ENCODE measurements around the gene RUNX2.

The RUNX2 gene

DNA sequence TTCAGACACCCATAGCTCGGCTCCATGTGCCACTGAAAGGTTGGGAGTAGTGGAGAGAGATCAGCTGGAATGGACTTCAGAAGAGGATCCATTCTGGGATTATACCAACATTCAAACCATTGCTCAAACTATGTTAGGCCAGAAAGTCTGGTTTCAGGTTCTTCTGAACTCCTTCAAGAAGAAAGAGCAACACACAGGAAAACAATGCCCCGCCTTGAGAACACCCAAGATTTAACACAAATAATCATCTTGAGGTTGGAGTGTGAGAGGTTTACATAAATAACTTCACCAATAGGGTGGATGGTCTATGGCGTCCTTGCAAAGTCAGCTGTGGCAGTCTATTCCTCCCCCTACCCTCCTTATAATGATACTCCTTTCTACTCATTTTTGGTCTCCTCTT, 261.2 kb downstream of the RUNX2 start:
- Histone ChIP-seq H3K27ac (ENCODE audit: low read length) (no peak overlapping the region), H3K27me3 (ENCODE audit: low read depth, low read length) (no peaks in the 10 kb centered on the region), H3K36me3 (ENCODE audit: control insufficient read depth in 1 of 2, insufficient read depth in 2 of 2, low read length in 2 of 2) (no peaks in the 10 kb centered on the region), H3K4me1 (ENCODE audit: control insufficient read depth in 1 of 2, insufficient read depth in 2 of 2, low read length in 2 of 2) (peaks cover 0 to 11% of the 10 kb centered on the region in 2 donors), H3K4me3 (ENCODE audit: low read depth in 1 of 2, low read length in 2 of 2) (no peak overlapping the region), H3K9me3 (ENCODE audit: control insufficient read depth in 1 of 2, low read length in 2 of 2) (no peaks in the 10 kb centered on the region)

GRCh38 chr6:45590226-45590625, 262.1 kb downstream of the RUNX2 start:
- H3K9me3 ChIP-seq (ENCODE audit: control insufficient read depth in 1 of 2, low read length in 2 of 2), result no peaks in the 10 kb centered on the region

DNA sequence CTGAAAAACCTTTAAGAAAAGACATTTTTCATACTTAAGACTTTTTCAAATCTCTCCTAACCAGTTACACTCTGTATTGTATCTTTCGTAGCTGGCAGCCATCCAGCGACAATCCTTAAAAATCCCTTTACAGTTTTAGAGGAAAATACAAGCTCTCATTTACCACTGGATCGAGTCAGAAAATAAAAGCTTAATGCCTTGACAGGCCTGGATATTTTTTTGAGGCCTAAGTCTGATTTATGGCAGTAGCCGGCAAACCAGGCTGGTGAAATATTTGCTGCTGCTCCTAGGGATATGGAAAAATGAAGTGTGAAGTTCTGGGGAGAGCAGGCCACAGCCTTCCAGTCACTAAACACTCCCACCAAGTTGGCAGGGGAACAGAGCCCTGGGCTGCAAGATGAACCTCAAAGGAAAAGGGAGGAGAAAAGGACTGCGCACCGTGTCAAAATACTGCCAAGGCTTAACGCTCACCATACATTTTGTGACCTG, 262.6 kb downstream of the RUNX2 start:
- H3K36me3 ChIP-seq (ENCODE audit: control insufficient read depth in 1 of 2, insufficient read depth in 2 of 2, low read length in 2 of 2), result no peaks in the 10 kb centered on the region
- H3K27ac ChIP-seq (ENCODE audit: low read length), result no peak overlapping the region
- no peaks in the 10 kb centered on the region for H3K27me3 ChIP-seq (ENCODE audit: low read depth, low read length)
- H3K4me3 ChIP-seq (ENCODE audit: low read depth in 1 of 2, low read length in 2 of 2), result no peak overlapping the region
- H3K4me1 ChIP-seq (ENCODE audit: control insufficient read depth in 1 of 2, insufficient read depth in 2 of 2, low read length in 2 of 2), result peaks cover 0 to 11% of the 10 kb centered on the region in 2 donors
- no peaks in the 10 kb centered on the region for H3K9me3 ChIP-seq (ENCODE audit: control insufficient read depth in 1 of 2, low read length in 2 of 2)

More at GRCh38 chr6:45590226-45590625, 262.1 kb downstream of the RUNX2 start:
- peaks cover 0 to 11% of the 10 kb centered on the region in 2 donors for H3K4me1 ChIP-seq (ENCODE audit: control insufficient read depth in 1 of 2, insufficient read depth in 2 of 2, low read length in 2 of 2)
- H3K36me3 ChIP-seq (ENCODE audit: control insufficient read depth in 1 of 2, insufficient read depth in 2 of 2, low read length in 2 of 2), result no peaks in the 10 kb centered on the region
- no peak overlapping the region for H3K4me3 ChIP-seq (ENCODE audit: low read depth in 1 of 2, low read length in 2 of 2)
- H3K27me3 ChIP-seq (ENCODE audit: low read depth, low read length), result no peaks in the 10 kb centered on the region
- no peak overlapping the region for H3K27ac ChIP-seq (ENCODE audit: low read length)

GRCh38 chr6:45591306-45591705, 263.2 kb downstream of the RUNX2 start:
- no peaks in the 10 kb centered on the region for H3K27me3 ChIP-seq (ENCODE audit: low read depth, low read length)
- H3K9me3 ChIP-seq (ENCODE audit: control insufficient read depth in 1 of 2, low read length in 2 of 2), result no peaks in the 10 kb centered on the region
- no peak overlapping the region for H3K27ac ChIP-seq (ENCODE audit: low read length)
- no peaks in the 10 kb centered on the region for H3K36me3 ChIP-seq (ENCODE audit: control insufficient read depth in 1 of 2, insufficient read depth in 2 of 2, low read length in 2 of 2)
- no peak overlapping the region for H3K4me3 ChIP-seq (ENCODE audit: low read depth in 1 of 2, low read length in 2 of 2)
- peaks cover 0 to 11% of the 10 kb centered on the region in 2 donors for H3K4me1 ChIP-seq (ENCODE audit: control insufficient read depth in 1 of 2, insufficient read depth in 2 of 2, low read length in 2 of 2)

DNA sequence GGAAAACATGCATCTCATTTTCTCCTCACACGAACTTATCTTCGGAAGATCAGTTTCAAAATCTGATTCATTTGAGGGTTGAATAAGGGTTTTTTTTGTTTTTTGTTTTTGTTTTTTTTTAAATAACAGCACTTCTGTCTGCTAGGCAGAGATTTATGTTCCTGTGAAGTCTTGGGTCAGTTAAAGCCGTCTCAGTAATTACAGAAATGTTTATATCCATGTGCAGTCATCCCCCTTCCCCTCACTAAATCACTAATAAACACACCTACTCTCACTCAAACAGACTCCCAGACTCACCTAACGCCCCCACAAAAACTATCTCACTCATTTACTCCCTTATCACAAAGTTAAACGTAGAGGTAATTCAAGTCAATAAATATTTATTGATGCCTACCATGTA, 263.8 kb downstream of the RUNX2 start:
- Histone ChIP-seq H3K27me3 (ENCODE audit: low read depth, low read length) (no peaks in the 10 kb centered on the region), H3K36me3 (ENCODE audit: control insufficient read depth in 1 of 2, insufficient read depth in 2 of 2, low read length in 2 of 2) (no peaks in the 10 kb centered on the region), H3K4me1 (ENCODE audit: control insufficient read depth in 1 of 2, insufficient read depth in 2 of 2, low read length in 2 of 2) (peaks cover 0 to 11% of the 10 kb centered on the region in 2 donors), H3K9me3 (ENCODE audit: control insufficient read depth in 1 of 2, low read length in 2 of 2) (no peaks in the 10 kb centered on the region), H3K27ac (ENCODE audit: low read length) (no peak overlapping the region), H3K4me3 (ENCODE audit: low read depth in 1 of 2, low read length in 2 of 2) (no peak overlapping the region)

DNA sequence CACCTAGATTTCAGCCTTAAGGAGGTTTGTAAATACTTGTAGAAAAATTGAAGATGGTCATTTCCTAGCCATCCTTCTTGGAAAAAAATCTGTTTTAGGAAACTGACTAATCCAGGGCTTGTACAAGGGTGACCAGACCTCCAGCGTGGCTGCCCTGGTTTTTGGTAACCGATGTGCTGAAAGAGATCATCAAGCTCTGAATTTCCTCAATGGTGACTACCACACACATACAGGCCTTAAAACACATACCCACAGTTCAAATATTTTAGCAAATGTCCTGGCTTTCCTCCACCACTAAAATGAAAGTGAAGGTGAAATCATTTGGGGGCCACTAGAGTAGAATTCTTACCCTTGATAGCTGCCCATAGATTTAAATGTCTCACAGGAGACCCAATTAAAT, 264.9 kb downstream of the RUNX2 start:
- Histone ChIP-seq H3K36me3 (ENCODE audit: control insufficient read depth in 1 of 2, insufficient read depth in 2 of 2, low read length in 2 of 2) (no peaks in the 10 kb centered on the region), H3K4me3 (ENCODE audit: low read depth in 1 of 2, low read length in 2 of 2) (no peak overlapping the region), H3K27ac (ENCODE audit: low read length) (no peak overlapping the region), H3K9me3 (ENCODE audit: control insufficient read depth in 1 of 2, low read length in 2 of 2) (no peaks in the 10 kb centered on the region), H3K27me3 (ENCODE audit: low read depth, low read length) (no peaks in the 10 kb centered on the region), H3K4me1 (ENCODE audit: control insufficient read depth in 1 of 2, insufficient read depth in 2 of 2, low read length in 2 of 2) (peaks cover 0 to 11% of the 10 kb centered on the region in 2 donors)

DNA sequence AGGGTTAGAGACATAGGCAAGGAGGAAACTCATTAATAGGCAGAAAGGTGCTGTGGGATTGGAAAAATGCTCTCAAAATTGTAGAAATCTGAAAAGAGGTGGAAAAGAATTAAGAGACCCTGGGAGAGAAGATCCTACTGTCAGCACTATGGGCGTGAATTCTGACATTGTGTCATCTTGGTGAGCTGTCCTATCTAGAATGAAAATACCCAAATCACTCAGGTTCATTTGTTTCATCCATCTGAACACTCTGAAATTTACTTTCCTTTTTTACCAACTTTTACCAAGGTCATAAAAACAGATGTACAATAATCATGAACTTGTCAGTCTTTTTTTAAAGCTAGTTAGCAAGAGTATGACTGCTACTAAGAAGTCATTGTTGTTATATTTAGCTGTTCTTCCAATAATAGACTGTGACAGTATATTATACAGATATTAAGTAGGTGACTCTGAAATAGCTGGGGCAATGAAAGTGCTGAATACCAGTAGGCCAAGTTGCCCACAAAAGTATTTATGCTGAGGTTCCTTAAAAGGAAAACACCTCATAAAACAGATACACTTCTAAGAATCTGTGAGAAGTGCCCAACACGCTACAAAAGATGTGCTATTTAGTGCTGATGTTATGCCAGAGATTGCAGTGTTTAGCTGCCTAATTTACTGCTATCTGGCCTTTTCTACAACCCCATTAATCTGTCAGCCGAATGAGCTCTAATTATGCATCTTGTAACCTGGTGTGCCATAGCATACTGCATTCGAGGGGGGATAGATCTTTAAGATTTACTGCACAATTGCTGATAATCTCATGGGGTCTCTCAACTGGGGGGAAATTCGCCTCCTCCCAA, 267.1 kb downstream of the RUNX2 start:
- Histone ChIP-seq H3K4me1 (ENCODE audit: control insufficient read depth in 1 of 2, insufficient read depth in 2 of 2, low read length in 2 of 2) (peaks cover 0 to 9% of the 10 kb centered on the region in 2 donors), H3K9me3 (ENCODE audit: control insufficient read depth in 1 of 2, low read length in 2 of 2) (peaks cover 0 to 7% of the 10 kb centered on the region in 2 donors), H3K4me3 (ENCODE audit: low read depth in 1 of 2, low read length in 2 of 2) (no peak overlapping the region), H3K27ac (ENCODE audit: low read length) (no peak overlapping the region), H3K27me3 (ENCODE audit: low read depth, low read length) (no peaks in the 10 kb centered on the region), H3K36me3 (ENCODE audit: control insufficient read depth in 1 of 2, insufficient read depth in 2 of 2, low read length in 2 of 2) (no peaks in the 10 kb centered on the region)

DNA sequence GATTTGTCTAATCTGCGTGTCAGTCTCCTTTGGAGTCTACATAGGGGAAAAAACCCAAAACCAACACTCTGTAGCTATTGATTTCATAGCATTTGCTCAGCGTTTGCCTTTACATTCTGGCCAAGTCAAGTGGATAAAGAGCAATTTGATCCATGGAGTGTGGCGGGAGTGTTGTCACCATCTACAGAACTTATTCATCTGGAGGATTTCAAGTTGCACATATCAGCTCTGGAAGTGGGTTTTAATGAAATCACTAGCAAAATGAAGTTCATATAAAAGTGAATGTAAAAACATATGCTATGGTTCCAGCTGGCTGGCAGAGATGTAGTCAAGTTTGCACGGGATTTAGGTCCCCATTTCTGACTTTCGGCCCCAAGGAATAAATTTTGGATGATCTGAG, 269.3 kb downstream of the RUNX2 start:
- peaks cover 0 to 7% of the 10 kb centered on the region in 2 donors for H3K9me3 ChIP-seq (ENCODE audit: control insufficient read depth in 1 of 2, low read length in 2 of 2)
- no peaks in the 10 kb centered on the region for H3K27me3 ChIP-seq (ENCODE audit: low read depth, low read length)
- no peak overlapping the region for H3K27ac ChIP-seq (ENCODE audit: low read length)
- no peak overlapping the region for H3K4me3 ChIP-seq (ENCODE audit: low read depth in 1 of 2, low read length in 2 of 2)
- no peaks in the 10 kb centered on the region for H3K4me1 ChIP-seq (ENCODE audit: control insufficient read depth in 1 of 2, insufficient read depth in 2 of 2, low read length in 2 of 2)
- no peaks in the 10 kb centered on the region for H3K36me3 ChIP-seq (ENCODE audit: control insufficient read depth in 1 of 2, insufficient read depth in 2 of 2, low read length in 2 of 2)

DNA sequence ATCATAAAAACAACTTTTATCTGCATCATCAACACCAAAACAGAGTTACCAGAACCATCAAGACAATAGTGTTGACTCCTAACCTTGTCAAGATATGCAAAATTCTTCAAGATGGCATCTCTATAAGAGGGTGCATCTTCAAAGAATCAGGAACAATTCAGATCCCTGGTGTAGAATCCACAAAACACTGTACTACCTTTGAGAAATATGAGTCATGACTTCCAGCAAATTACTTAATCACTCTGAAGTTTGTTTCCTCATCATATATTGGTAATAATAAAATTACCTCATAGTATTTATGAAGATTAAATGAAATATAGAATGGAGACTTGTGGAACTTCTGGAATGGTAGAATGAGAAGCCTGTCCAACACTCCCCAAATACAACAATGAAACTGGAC, 270.9 kb downstream of the RUNX2 start:
- H3K36me3 ChIP-seq (ENCODE audit: control insufficient read depth in 1 of 2, insufficient read depth in 2 of 2, low read length in 2 of 2), result no peaks in the 10 kb centered on the region
- H3K27me3 ChIP-seq (ENCODE audit: low read depth, low read length), result no peaks in the 10 kb centered on the region
- H3K27ac ChIP-seq (ENCODE audit: low read length), result no peak overlapping the region
- H3K9me3 ChIP-seq (ENCODE audit: control insufficient read depth in 1 of 2, low read length in 2 of 2), result peaks cover 0 to 12% of the 10 kb centered on the region in 2 donors
- H3K4me1 ChIP-seq (ENCODE audit: control insufficient read depth in 1 of 2, insufficient read depth in 2 of 2, low read length in 2 of 2), result no peaks in the 10 kb centered on the region
- no peak overlapping the region for H3K4me3 ChIP-seq (ENCODE audit: low read depth in 1 of 2, low read length in 2 of 2)

- Histone ChIP-seq H3K4me1 (ENCODE audit: control insufficient read depth in 1 of 2, insufficient read depth in 2 of 2, low read length in 2 of 2) (peaks cover 0 to 4% of the 10 kb centered on the region in 2 donors), H3K9me3 (ENCODE audit: control insufficient read depth in 1 of 2, low read length in 2 of 2) (peaks cover 0 to 5% of the 10 kb centered on the region in 2 donors), H3K27ac (ENCODE audit: low read length) (no peak overlapping the region), H3K4me3 (ENCODE audit: low read depth in 1 of 2, low read length in 2 of 2) (no peak overlapping the region), H3K36me3 (ENCODE audit: control insufficient read depth in 1 of 2, insufficient read depth in 2 of 2, low read length in 2 of 2) (no peaks in the 10 kb centered on the region), H3K27me3 (ENCODE audit: low read depth, low read length) (no peaks in the 10 kb centered on the region)
These were observed 277.8 kb downstream of the RUNX2 start for GRCh38 chr6:45605971-45606370.

DNA sequence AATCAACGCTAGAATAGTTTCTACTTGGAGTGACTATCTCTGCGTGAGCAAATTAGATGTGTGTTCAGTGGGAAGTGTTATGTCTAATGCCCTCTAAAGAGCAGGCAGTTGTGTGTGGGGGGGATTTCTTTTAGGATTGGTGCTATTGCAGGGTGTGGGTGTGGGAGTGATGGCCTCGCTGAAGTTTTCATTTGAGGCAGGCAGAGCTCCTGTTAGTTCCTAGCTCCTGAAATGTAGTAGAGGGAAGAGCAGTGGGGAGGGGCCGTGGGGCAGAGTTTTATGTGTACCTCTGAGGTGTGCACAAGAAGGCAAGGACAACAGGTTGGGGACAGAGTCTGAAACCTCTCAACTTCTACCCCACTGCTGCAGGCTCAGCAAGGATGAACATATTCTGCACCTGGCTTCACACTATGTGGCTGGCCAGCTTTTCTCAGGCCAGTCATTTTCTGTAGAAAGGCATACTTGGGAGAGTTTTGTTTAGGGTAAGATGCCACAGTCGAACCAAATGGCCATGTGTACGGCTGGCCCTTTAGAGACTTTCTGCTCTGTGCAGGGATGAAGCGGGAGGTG, 278.8 kb downstream of the RUNX2 start:
- no peak overlapping the region for H3K4me3 ChIP-seq (ENCODE audit: low read depth in 1 of 2, low read length in 2 of 2)
- no peaks in the 10 kb centered on the region for H3K36me3 ChIP-seq (ENCODE audit: control insufficient read depth in 1 of 2, insufficient read depth in 2 of 2, low read length in 2 of 2)
- peak overlapping the region; percentile 47 for H3K27ac ChIP-seq (ENCODE audit: low read length)
- H3K9me3 ChIP-seq (ENCODE audit: control insufficient read depth in 1 of 2, low read length in 2 of 2), result peaks cover 0 to 5% of the 10 kb centered on the region in 2 donors
- H3K27me3 ChIP-seq (ENCODE audit: low read depth, low read length), result no peaks in the 10 kb centered on the region
- peaks cover 0 to 4% of the 10 kb centered on the region in 2 donors for H3K4me1 ChIP-seq (ENCODE audit: control insufficient read depth in 1 of 2, insufficient read depth in 2 of 2, low read length in 2 of 2)

Data from muscle layer of duodenum (tissue), 2 donors.